ENCODE measurements around the gene GRPEL2.
A peak's percentile ranks its signal among the peaks of the same experiment; 100 is the strongest.

Gene GRPEL2

DNA sequence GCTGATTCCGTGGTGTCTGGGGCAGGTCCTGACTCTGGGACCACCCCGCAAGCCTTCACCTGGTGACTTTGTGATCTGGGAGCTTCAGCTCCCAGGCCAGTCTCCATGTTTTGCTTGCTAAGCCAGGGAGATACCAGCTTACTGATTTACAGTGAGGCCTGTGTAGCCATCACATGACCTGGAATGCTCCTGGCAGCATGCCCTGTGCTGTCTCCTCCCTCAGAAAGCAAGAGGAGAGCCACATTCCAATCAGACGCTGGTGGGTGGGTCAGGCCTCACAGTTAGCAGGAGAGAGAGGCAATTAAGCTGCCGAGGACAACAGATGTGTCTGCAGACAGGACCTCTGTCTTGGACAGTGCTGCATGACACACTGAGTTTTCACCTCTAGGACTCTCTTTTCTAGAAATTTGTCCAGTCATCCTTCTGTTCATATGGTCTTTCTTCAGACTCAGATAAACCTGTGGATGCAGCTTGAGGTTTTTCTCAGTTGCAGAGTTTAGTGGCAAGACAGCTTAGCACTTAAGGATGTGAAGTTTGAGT is 24.4 kb upstream of the GRPEL2 start:
- peak; percentile 68 to 82 for DNase-seq

DNA sequence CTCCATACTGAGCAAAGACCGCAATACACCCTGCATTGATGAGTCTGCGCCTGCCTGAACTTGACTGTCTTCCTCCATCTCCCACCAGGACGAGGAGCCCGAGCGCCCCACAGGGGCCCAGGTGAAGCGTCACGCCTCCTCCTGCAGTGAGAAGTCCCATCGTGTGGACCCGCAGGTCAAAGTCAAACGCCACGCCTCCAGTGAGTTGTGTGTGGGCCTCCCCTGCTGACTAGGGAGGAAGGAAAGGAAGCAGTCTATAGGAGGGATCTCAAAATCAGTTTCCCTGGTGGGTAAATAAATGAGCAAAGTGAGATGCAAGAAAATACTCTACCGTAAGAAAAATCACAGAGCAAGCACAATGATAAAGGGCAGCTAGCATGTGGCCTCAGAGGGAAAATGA is 22.8 kb upstream of the GRPEL2 start:
- DNase-seq, result no peak

DNA sequence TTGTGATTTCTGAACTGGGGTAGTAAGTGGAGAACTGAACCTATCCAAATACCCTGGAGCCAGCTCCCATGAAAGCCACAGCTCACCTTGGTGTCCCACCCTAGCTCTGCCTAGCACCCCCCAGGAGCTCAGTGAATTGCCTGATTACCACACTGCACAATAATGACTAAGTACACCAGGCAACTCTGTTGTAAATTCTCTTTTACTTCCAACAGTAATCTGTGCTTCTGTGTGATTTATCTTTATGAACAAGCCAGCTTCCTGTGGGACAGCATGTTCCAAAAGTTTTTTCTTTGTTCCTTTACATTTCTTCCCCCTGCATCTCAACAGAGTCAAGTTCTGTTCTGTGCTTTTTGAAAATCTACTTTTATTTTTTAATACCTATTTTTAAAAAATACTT is 22.1 kb upstream of the GRPEL2 start:
- DNase-seq, result no peak

- no peak for DNase-seq
Observed at GRCh38 chr5:149323621-149324205, 21.6 kb upstream of the GRPEL2 start.

GRCh38 chr5:149324641-149325040 is 20.7 kb upstream of the GRPEL2 start:
- DNase-seq, result no peak

DNA sequence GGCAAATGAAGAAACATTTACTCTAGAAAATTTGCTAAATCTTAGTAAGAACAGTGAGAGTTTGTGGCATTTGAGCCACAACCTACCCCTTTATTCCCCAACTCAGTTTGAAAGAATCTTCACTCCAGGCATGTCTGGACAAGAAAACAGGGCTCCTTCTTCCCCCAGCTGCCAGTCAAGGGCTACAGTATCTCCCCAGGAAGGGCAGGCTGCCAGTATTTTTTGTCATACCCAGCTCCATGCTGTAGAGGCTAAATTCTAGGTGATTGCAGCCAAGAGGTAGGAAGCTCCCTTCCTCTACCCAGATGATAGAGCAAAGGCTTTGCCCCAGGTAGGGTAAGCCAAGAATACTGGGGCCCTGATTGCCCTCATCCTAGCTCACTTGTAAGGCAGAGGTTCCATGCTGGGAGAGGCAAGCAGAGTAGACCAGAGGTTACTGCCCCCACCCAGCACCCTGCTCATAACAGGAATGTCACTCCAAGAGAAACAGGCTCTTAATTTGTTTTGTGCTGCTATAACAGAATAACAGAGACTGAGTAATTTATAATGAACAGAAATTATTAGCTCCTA is 20.0 kb upstream of the GRPEL2 start:
- no peak for DNase-seq

GRCh38 chr5:149325894-149326293 is 19.4 kb upstream of the GRPEL2 start:
- DNase-seq, result no peak

DNA sequence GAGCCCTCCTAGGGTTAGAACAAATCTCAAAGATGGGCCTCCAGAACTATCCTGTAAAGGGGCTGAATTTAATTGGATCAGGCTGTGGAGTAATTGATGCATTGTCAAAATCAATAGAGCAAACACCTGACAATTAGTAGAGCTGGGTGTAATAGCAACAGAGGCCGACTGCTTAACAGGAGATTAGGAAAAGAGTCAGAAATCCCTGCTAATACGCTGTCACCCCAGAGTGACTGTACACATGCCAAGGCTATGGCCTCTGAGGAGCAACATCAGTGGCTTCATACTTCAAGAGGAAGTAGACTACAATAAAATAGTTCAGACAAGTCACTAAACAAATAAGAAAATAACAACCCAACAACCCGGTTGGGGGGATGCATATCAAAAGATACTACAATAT is 18.7 kb upstream of the GRPEL2 start:
- no peak for DNase-seq

- no peak for DNase-seq
Observed at GRCh38 chr5:149328177-149328576, 17.1 kb upstream of the GRPEL2 start.

- DNase-seq, result no peak
Observed at GRCh38 chr5:149333711-149334443, 11.4 kb upstream of the GRPEL2 start.

- DNase-seq, result peak; percentile 85
Observed at GRCh38 chr5:149337736-149338135, 7.6 kb upstream of the GRPEL2 start.

GRCh38 chr5:149338364-149338763 is 6.9 kb upstream of the GRPEL2 start:
- DNase-seq, result peak; percentile 2 to 10

DNA sequence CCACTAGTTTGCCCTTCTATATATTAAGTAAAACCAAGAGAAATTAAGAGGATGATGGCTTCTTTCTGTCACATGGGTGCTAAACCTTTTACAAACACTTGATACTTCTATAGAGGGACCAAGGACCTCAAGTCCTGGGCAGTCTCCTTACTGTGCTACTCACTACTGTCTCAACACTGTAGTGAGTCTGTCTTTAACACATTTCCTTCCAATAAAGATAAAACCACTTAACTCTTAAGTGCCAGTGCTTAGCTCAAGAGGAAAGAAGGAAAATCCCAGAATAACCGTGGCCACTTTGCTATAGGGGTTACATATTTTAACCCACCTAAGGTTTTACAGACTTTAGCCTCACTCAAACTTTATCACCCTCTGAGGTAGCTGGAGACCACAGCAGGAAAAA is 4.4 kb upstream of the GRPEL2 start:
- DNase-seq, result no peak

DNA sequence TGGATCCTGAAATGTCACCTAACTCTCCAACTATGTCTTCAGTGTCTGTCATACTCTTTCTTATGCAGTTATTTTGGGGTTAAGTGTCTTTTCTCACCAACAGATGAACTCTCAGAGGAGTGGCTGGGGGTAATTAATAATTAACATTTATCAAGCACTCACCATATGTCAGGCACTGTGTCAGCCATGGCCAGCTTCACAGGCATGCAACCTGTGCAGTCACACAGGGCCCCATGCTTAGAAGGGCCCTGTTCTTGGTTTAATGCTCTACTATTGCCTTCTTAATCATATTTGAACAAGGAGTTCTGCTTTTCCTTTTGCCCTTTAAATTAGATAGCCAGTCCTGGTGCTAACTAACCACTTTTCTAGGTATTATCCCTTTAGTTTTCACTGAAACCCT is 3.4 kb upstream of the GRPEL2 start:
- no peak for DNase-seq

GRCh38 chr5:149344151-149344550 is 1.1 kb upstream of the GRPEL2 start:
- DNase-seq, result no peak

DNA sequence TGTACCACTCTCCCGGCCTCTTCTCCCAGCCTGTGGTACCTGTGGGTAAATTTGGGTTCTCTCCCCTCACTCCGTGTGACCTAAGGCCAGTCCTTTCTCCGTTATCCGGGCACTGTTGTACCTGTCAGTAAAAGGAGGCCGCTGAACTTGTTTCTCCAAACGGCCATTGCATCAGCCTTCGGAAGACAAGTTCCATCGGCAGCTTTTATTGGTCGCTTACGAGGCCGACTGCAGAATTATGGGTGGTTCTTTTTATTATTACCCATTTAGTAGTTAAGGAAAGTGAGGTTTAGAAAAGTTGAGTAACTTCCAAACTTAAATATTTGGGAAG is 558 bp downstream of the GRPEL2 start:
- no peak for DNase-seq

DNA sequence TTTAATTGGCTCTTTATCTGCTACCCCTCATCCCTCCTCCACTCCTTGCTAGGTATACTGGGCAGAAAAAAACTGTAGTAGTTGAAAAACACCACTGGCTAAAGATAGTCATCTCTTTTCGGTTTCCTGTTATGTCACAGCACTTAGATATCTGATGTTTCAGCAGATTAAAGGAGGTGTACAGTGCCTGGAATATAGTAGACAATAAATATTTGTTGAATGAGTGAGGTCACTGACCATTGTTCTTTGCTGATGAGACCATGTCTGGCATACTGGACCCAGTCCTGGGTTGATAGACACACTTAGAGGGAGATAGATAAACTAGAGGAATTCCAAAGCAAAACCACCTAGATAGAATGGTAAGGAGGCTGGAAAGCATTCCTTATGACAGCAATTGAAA is 3.2 kb downstream of the GRPEL2 start:
- no peak for DNase-seq

- DNase-seq, result no peak
Observed at GRCh38 chr5:149349382-149349781, 4.1 kb downstream of the GRPEL2 start.

GRCh38 chr5:149352169-149352568 is 6.9 kb downstream of the GRPEL2 start:
- DNase-seq, result no peak

GRCh38 chr5:149353911-149354310 is 8.6 kb downstream of the GRPEL2 start:
- DNase-seq, result no peak

GRCh38 chr5:149355688-149356087 is 10.4 kb downstream of the GRPEL2 start:
- no peak for DNase-seq

- DNase-seq, result no peak
Observed at GRCh38 chr5:149356391-149356790, 11.1 kb downstream of the GRPEL2 start.

GRCh38 chr5:149357370-149358293 is 12.3 kb downstream of the GRPEL2 start, which contains the start of gene PCYOX1L:
Gene PCYOX1L (plus strand): TSS chr5:149358046. CDS start chr5:149358069, 23 bp downstream.
- DNase-seq, result peak; percentile 97 to 98

Measured in SHP77 (cell line).